ENCODE data around the gene DDX11.
A peak's percentile ranks its signal among the peaks of the same experiment; 100 is the strongest.
"Not testable (repeated sequence)": the region's sequence is repeated elsewhere in the genome, so short reads cannot be mapped to it uniquely, and the experiment has no call there.

DDX11 gene

DNA sequence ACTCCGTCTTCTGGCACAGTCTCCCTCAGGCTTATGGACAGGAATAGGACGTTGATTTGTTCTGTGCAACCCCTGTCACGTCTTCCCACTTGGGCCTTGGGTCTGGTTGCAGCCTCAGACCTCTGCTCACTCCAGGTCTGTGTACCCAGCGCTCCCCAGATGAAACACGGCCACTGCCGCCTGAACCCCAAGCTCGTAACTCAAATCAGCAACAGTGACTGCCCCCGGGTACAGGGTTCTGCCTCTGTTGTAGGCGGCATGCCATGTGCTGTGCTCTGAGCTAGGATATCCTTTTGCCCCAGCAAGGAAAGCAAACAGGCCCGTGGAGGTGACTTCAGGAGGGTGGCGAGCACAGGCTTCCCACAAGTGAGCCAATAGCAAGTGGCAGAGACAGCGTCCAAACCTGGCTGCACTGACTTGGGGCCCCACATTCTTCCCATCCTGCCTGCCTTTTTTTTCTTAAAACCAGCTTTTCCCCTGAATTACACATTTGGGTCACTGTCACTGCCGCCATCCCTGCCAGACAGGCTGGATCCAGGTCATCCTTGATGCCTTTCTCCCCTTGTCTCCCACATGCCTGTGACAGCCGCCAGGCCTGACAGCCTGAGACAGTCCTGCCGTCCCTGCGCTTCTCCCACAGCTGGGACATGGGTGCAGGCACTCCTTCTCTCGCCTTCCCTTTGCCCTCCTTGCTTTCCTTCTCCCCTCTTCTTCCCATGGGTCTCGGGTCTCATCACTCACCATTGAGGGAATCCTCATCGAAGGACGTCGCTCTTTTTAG is 21.6 kb downstream of the DDX11 start:
- H3K9ac ChIP-seq (ENCODE audit: low read length): peak overlapping the region; percentile 56; the same call in 1 of the 2 replicates
- H3K36me3 ChIP-seq (replicated peaks; ENCODE audit: insufficient read depth, low read length): not testable (repeated sequence)

DNA sequence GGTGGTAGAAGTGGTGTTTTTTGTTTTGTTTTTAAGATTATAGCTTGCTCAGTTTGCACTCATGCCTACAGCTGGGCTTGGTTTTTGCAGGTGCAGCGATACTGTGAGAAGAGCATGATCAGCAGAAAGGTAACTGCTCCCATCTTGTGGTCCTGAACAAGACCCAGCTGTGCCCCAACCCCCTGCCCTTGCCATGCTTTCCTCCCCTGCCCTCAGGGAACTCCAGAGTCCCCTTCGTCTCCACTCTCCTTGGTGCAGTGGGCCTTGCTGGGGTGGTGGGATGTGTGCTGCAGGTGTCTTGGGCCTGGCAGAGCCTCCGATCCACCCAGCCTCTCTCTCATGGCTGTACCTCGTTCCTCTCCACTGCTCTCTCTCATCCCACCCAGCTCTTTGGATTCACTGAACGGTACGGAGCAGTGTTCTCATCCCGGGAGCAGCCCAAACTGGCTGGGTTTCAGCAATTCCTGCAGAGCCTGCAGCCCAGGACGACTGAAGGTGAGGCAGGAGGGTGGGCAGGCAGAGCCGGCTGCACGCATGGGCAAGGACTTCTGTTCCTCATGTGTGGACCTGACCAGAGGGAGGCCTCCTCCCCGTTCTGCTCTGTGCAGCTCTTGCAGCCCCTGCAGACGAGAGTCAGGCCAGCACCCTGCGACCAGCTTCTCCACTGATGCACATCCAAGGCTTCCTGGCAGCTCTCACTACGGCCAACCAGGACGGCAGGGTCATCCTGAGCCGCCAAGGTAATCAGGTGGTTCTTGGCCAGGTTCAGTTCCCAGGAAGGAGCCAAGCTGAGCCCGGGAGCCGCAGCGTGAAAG is 22.8 kb downstream of the DDX11 start:
- H3K27ac ChIP-seq (ENCODE audit: low read length): peak overlapping the region; percentile 91
- H3K36me3 ChIP-seq (replicated peaks; ENCODE audit: insufficient read depth, low read length); H3K9me2 ChIP-seq (replicated peaks; ENCODE audit: insufficient read depth, low read length); H3K9me3 ChIP-seq (replicated peaks; ENCODE audit: insufficient read depth, low read length); H2AFZ ChIP-seq (ENCODE audit: low read length); H4K20me1 ChIP-seq (ENCODE audit: insufficient read depth, low read length); H3K27me3 ChIP-seq (replicated peaks; ENCODE audit: insufficient read depth, low read length): not testable (repeated sequence)
- H3K4me1 ChIP-seq (ENCODE audit: low read length): peaks cover 30% of the 10 kb centered on the region
- H3K4me2 ChIP-seq (ENCODE audit: low read depth, low read length): peak overlapping the region; percentile 65; the same call in 1 of the 2 replicates
- peaks cover 16% of the 10 kb centered on the region; the same call in 1 of the 2 replicates for H3F3A ChIP-seq (ENCODE audit: insufficient read depth, low read length)
- peaks cover 15% of the 10 kb centered on the region for H3K79me2 ChIP-seq (ENCODE audit: low read length)
- peak; percentile 66 for DNase-seq
- H3K9ac ChIP-seq (ENCODE audit: low read length): peak overlapping the region; percentile 59
- H3K4me3 ChIP-seq (ENCODE audit: low read length): peak overlapping the region; percentile 34

More for the DNA sequence above, 21.6 kb downstream of the DDX11 start:
- H2AFZ ChIP-seq (ENCODE audit: low read length); DNase-seq; H3K4me3 ChIP-seq (ENCODE audit: low read length); H3K27me3 ChIP-seq (replicated peaks; ENCODE audit: insufficient read depth, low read length); H3K9me2 ChIP-seq (replicated peaks; ENCODE audit: insufficient read depth, low read length); H3K9me3 ChIP-seq (replicated peaks; ENCODE audit: insufficient read depth, low read length); H4K20me1 ChIP-seq (ENCODE audit: insufficient read depth, low read length): not testable (repeated sequence)
- Histone ChIP-seq H3K4me1 (ENCODE audit: low read length) (peaks cover 26% of the 10 kb centered on the region), H3K27ac (ENCODE audit: low read length) (peak overlapping the region; percentile 91), H3F3A (ENCODE audit: insufficient read depth, low read length) (peaks cover 21% of the 10 kb centered on the region), H3K79me2 (ENCODE audit: low read length) (peaks cover 15% of the 10 kb centered on the region), H3K4me2 (ENCODE audit: low read depth, low read length) (peak overlapping the region; percentile 40)

DNA sequence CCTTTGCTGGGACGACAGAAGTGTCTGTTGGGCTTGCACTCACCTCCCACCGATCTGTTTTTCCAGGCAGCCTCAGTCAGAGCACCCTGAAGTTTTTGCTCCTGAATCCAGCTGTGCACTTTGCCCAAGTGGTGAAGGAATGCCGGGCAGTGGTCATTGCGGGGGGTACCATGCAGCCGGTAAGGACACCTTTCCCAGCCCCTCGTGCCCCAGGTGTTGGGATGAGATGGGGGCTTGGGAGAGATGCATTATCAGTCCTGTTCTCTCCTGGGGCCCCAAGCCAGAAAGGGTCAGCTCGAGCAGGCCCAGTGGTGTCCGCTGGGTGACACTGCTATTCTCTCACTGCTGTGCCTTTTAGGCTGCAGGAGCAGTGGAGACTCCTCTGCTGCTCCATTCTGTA is 24.2 kb downstream of the DDX11 start:
- not testable (repeated sequence) for H3K9me2 ChIP-seq (replicated peaks; ENCODE audit: insufficient read depth, low read length); H3K4me2 ChIP-seq (ENCODE audit: low read depth, low read length); H3K4me3 ChIP-seq (ENCODE audit: low read length); H3K27me3 ChIP-seq (replicated peaks; ENCODE audit: insufficient read depth, low read length); H3K79me2 ChIP-seq (ENCODE audit: low read length); H2AFZ ChIP-seq (ENCODE audit: low read length); H3K9me3 ChIP-seq (replicated peaks; ENCODE audit: insufficient read depth, low read length); H3K36me3 ChIP-seq (replicated peaks; ENCODE audit: insufficient read depth, low read length); H3K9ac ChIP-seq (ENCODE audit: low read length); DNase-seq; H3K27ac ChIP-seq (ENCODE audit: low read length); H4K20me1 ChIP-seq (ENCODE audit: insufficient read depth, low read length)
- peaks cover 16% of the 10 kb centered on the region; the same call in 1 of the 2 replicates for H3F3A ChIP-seq (ENCODE audit: insufficient read depth, low read length)
- peaks cover 27% of the 10 kb centered on the region for H3K4me1 ChIP-seq (ENCODE audit: low read length)

DNA sequence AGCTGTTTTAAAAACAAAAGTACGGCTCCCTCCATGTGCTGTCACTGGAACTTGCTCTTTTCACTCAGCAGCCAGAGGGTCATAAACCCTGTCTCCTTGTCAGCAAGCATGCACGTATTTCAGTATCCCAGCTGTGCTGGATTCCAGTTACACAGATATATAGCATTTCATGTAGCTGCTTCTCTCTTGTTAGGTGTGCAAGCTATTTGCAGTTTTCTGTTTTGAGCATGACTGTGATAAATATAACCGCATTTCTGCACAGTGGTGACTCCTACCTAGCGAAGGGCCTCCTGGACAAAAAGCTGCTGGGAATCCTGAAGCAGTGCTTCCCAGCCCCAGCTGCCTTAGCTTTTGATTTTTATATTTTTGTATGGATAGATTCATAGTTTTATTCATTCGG is 24.7 kb downstream of the DDX11 start:
- DNase-seq; H3K79me2 ChIP-seq (ENCODE audit: low read length); H3K4me3 ChIP-seq (ENCODE audit: low read length); H2AFZ ChIP-seq (ENCODE audit: low read length); H3K9me2 ChIP-seq (replicated peaks; ENCODE audit: insufficient read depth, low read length); H3K9ac ChIP-seq (ENCODE audit: low read length); H3K27me3 ChIP-seq (replicated peaks; ENCODE audit: insufficient read depth, low read length); H3K4me2 ChIP-seq (ENCODE audit: low read depth, low read length); H3K36me3 ChIP-seq (replicated peaks; ENCODE audit: insufficient read depth, low read length); H3K9me3 ChIP-seq (replicated peaks; ENCODE audit: insufficient read depth, low read length); H4K20me1 ChIP-seq (ENCODE audit: insufficient read depth, low read length): not testable (repeated sequence)
- Histone ChIP-seq H3F3A (ENCODE audit: insufficient read depth, low read length) (peaks cover 16% of the 10 kb centered on the region; the same call in 1 of the 2 replicates), H3K4me1 (ENCODE audit: low read length) (peaks cover 27% of the 10 kb centered on the region), H3K27ac (ENCODE audit: low read length) (peak overlapping the region; percentile 18; the same call in 1 of the 2 replicates)

DNA sequence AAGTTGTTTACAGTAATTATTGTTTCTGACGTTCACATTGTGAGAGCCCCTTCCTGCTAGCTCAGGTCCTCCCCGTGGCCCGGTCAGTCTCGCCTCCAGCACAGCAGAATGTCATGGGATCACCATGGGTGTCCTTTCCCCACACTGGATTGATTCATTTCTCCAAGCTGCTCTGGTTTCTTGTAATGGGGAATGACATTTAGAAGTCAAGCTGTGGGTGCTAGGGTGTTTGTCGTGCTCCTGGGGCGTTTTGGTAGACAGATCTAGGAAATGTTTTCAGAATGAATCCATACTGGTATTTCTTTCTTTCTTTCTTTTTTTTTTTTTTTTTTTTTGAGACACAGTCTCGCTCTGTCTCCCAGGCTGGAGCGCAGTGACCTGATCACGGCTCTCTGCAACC is 25.1 kb downstream of the DDX11 start:
- DNase-seq; H3K4me2 ChIP-seq (ENCODE audit: low read depth, low read length); H3K79me2 ChIP-seq (ENCODE audit: low read length); H3K9ac ChIP-seq (ENCODE audit: low read length); H3K4me3 ChIP-seq (ENCODE audit: low read length); H3K9me3 ChIP-seq (replicated peaks; ENCODE audit: insufficient read depth, low read length); H3K27me3 ChIP-seq (replicated peaks; ENCODE audit: insufficient read depth, low read length); H2AFZ ChIP-seq (ENCODE audit: low read length); H3K9me2 ChIP-seq (replicated peaks; ENCODE audit: insufficient read depth, low read length); H4K20me1 ChIP-seq (ENCODE audit: insufficient read depth, low read length); H3K36me3 ChIP-seq (replicated peaks; ENCODE audit: insufficient read depth, low read length): not testable (repeated sequence)
- Histone ChIP-seq H3K4me1 (ENCODE audit: low read length) (peaks cover 27% of the 10 kb centered on the region), H3K27ac (ENCODE audit: low read length) (peak overlapping the region; percentile 78; the same call in 1 of the 2 replicates), H3F3A (ENCODE audit: insufficient read depth, low read length) (peaks cover 16% of the 10 kb centered on the region; the same call in 1 of the 2 replicates)

DNA sequence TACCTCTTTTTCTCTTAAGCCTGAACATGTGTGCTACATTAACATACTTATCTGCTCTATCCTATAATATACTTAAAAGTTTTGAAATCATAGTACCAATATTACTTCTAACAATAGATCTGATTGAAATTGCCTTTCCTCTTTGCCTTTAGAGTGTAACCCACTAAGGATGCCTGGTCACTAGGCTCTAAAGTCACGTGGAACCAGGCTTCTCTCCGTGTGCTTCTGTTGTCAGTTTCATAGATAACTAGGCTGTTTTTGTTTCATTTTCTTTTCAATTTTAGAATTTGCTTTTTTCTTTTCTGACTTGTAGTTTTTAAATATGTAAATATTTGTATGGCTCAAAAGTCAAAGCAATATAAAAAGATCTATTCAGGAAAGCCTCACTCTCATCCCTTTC is 25.8 kb downstream of the DDX11 start:
- peak overlapping the region; percentile 78; the same call in 1 of the 2 replicates for H3K27ac ChIP-seq (ENCODE audit: low read length)
- H3K27me3 ChIP-seq (replicated peaks; ENCODE audit: insufficient read depth, low read length); H2AFZ ChIP-seq (ENCODE audit: low read length); H3K79me2 ChIP-seq (ENCODE audit: low read length); H3K36me3 ChIP-seq (replicated peaks; ENCODE audit: insufficient read depth, low read length); H3K9me3 ChIP-seq (replicated peaks; ENCODE audit: insufficient read depth, low read length); H3K9ac ChIP-seq (ENCODE audit: low read length); H3K4me3 ChIP-seq (ENCODE audit: low read length); H4K20me1 ChIP-seq (ENCODE audit: insufficient read depth, low read length); H3K4me2 ChIP-seq (ENCODE audit: low read depth, low read length); H3K9me2 ChIP-seq (replicated peaks; ENCODE audit: insufficient read depth, low read length): not testable (repeated sequence)
- DNase-seq: peak; percentile 30
- H3F3A ChIP-seq (ENCODE audit: insufficient read depth, low read length): peaks cover 16% of the 10 kb centered on the region; the same call in 1 of the 2 replicates
- H3K4me1 ChIP-seq (ENCODE audit: low read length): peaks cover 27% of the 10 kb centered on the region

DNA sequence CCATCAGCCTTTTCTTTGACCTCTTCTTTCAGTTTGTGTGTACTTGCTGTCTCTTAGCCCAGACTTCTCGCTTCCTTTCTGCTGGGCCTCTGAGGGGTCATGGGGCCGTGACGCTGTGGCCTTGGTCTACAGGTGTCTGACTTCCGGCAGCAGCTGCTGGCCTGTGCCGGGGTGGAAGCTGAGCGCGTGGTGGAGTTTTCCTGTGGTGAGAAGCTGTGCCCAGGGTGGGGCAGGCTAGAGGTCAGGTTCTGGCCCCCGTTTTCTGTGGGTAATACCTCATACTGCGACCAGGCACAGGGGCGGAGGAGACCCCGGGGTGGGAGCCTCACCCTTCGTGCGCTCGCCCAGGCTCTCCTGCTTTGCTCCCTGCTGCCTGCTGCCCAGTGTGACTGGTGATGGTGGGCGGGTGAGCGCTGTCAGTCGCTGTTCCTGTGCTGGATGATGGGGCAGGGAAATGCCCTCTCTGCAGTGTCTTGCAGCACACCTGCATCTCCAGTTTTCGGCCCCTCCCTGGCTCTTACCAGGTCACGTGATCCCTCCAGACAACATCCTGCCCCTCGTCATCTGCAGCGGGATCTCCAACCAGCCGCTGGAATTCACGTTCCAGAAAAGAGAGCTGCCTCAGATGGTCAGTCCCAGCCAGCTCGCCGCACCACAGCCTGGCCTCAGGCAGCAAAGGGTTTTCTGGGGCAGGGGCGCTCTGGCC is 27.0 kb downstream of the DDX11 start:
- not testable (repeated sequence) for H3K36me3 ChIP-seq (replicated peaks; ENCODE audit: insufficient read depth, low read length)

More for the DNA sequence above, 27.0 kb downstream of the DDX11 start:
- Histone ChIP-seq H3K9ac (ENCODE audit: low read length) (peak overlapping the region; percentile 54), H3F3A (ENCODE audit: insufficient read depth, low read length) (peaks cover 13% of the 10 kb centered on the region; the same call in 1 of the 2 replicates), H3K4me1 (ENCODE audit: low read length) (peaks cover 20% of the 10 kb centered on the region), H3K27ac (ENCODE audit: low read length) (peak overlapping the region; percentile 78), H3K4me2 (ENCODE audit: low read depth, low read length) (peak overlapping the region; percentile 57)
- H2AFZ ChIP-seq (ENCODE audit: low read length); H3K79me2 ChIP-seq (ENCODE audit: low read length); H3K9me2 ChIP-seq (replicated peaks; ENCODE audit: insufficient read depth, low read length); H4K20me1 ChIP-seq (ENCODE audit: insufficient read depth, low read length); H3K27me3 ChIP-seq (replicated peaks; ENCODE audit: insufficient read depth, low read length); H3K9me3 ChIP-seq (replicated peaks; ENCODE audit: insufficient read depth, low read length); H3K4me3 ChIP-seq (ENCODE audit: low read length): not testable (repeated sequence)
- DNase-seq: peak; percentile 93

Data from MM.1S (cell line).